Stomach (tissue), 9 donors: Measurements from ENCODE around the gene AK5. TPM values are rescaled to one million over a fixed set of nuclear protein-coding genes. Genes with fewer than 3 reads are reported as not detected.

Source experiments
- DNase-seq, 2 donors: peaks; one replicate each; pipeline versions ENCODE4 v3.0.0 to v3.0.0-alpha.2; 2013 to 2019
- H3K27ac ChIP-seq, 5 donors: fragments of 200-600 bp in 4 of 5; sonication (generic) in 4 of 5; one replicate each; pipeline ENCODE4 v1.5.1; 2013 to 2019; ENCODE audit warnings: mild to moderate bottlenecking in 1 of 5, moderate library complexity in 1 of 5
- H3K27me3 ChIP-seq, 3 donors: fragments of 200-600 bp; sonication (generic); one replicate each; pipeline ENCODE4 v1.5.1; 2017 to 2019; ENCODE audit warnings: mixed run types in 1 of 3
- H3K36me3 ChIP-seq, 4 donors: fragments of 200-600 bp; sonication (generic); 1 replicate in 3 of 4; 2 replicates in 1 of 4; pipeline ENCODE4 v1.5.1; 2016 to 2019
- H3K4me1 ChIP-seq, 4 donors: fragments of 200-600 bp; sonication (generic); one replicate each; pipeline ENCODE4 v1.5.1; 2016 to 2019
- H3K4me3 ChIP-seq, 4 donors: fragments of 200-600 bp; sonication (generic) in 3 of 4; one replicate each; pipeline ENCODE4 v1.5.1; 2016 to 2019; ENCODE audit warnings: mild to moderate bottlenecking in 1 of 4
- H3K9me3 ChIP-seq, 4 donors: fragments of 200-600 bp; sonication (generic); one replicate each; pipeline ENCODE4 v1.5.1; 2016 to 2019
- EP300 ChIP-seq: sonication (generic); formaldehyde crosslinking; IDR thresholded peaks from one replicate; pipeline ENCODE4 v1.6.1; 2017; ENCODE audit warnings: antibody characterized with exemption
- POLR2A ChIP-seq, 4 donors: fragments of 450-650 bp; IDR thresholded peaks; one replicate each; pipeline ENCODE4 v1.6.1; 2016; ENCODE audit warnings: antibody characterized with exemption in 4 of 4, control low read depth in 2 of 4, mild to moderate bottlenecking in 1 of 4, moderate library complexity in 1 of 4
- POLR2AphosphoS5 ChIP-seq, 3 donors: sonication (generic); formaldehyde crosslinking; IDR thresholded peaks; one replicate each; pipeline ENCODE4 v1.6.1; 2016; ENCODE audit warnings: antibody characterized with exemption in 3 of 3
- WGBS, 5 donors: extraction: QIAGEN DNeasy Blood & Tissue Kit in 3 of 5; methylation state at CpG; one replicate each; pipeline versions ENCODE4 v1.1.5 to v1.1.7; 2013 to 2018; 5-methylcytosine and 5-hydroxymethylcytosine counted together
- intact Hi-C: fragments of 100-400 bp; cut with DNase I; formaldehyde crosslinking; loops from one replicate; pipeline ENCODE4 v1.15.1; 2023; ENCODE audit warnings: low total_unique reads
- polyA plus RNA-seq, 3 donors: library from polyadenylated mRNA; stranded (reverse); fragments of 200-250 nt; gene quantifications; one replicate each; pipeline ENCODE4 v1.2.3, GENCODE V29; 2013
- total RNA-seq, 5 donors: library from RNA; depleted of rRNA; stranded (reverse); fragments of >200 nt; gene quantifications; one replicate each; pipeline versions ENCODE4 v1.1.0 to v1.2.3, GENCODE V29; 2014 to 2016
- TF ChIP-seq, protein P1 (sequence below), 7 experiments: fragments of 450-650 bp in 4 of 7; fragments of 200-600 bp in 3 of 7; sonication (generic) in 3 of 7; IDR thresholded peaks; one replicate each; pipeline ENCODE4 v1.5.1; 2016 to 2019; ENCODE audit warnings: antibody characterized with exemption in 7 of 7, control low read depth in 2 of 7, mild to moderate bottlenecking in 1 of 7
- donor health status: healthy with polysubstance abuse.
- donor health status: Bipolar disorder and iron deficiency.
- donor health status: healthy.

The AK5 gene
- total and polyA plus RNA-seq, 8 donors = 0.23 to 5.0 (median 1.3) TPM; not detected in 3

DNA sequence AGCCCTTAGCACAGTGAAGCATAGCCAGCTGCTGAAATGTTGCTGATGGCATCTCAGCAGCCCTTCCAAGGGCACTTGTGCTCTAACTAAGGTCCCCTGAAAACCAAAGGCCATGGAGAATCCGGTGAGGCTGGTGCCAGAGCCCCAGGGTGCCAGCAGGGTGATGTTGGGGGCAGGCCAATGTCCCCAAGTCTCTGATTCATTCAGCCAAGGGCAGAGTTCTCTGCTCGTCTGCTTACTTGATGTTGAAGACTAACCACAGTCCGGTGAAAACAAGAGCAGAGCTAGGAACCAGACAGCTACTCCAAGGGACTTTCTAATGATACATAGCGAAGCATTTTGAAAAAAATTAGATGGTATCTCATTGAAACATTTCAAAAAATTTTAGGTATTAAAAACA is 250.8 kb downstream of the AK5 start:
- Histone ChIP-seq H3K9me3 (no peaks in the 10 kb centered on the region), H3K36me3 (no peaks in the 10 kb centered on the region), H3K27ac (no peak overlapping the region), H3K4me3 (no peak overlapping the region), H3K4me1 (peaks cover 0 to 11% (median 4%) of the 10 kb centered on the region in 4 donors), H3K27me3 (no peaks in the 10 kb centered on the region)
- DNase-seq = no peak
- WGBS, 5 donors = 79 to 91% (median 86%) methylated on average over 4 of the region's 4 CpGs
- intact Hi-C loops = loop anchor here (10.0 kb wide), 1 partner anchor 378 kb away; no protein-coding TSS in a partner anchor
- TF ChIP-seq POLR2AphosphoS5 (IDR thresholded peaks at IDR 0.05) = no peak
- TF ChIP-seq, protein P1, sequence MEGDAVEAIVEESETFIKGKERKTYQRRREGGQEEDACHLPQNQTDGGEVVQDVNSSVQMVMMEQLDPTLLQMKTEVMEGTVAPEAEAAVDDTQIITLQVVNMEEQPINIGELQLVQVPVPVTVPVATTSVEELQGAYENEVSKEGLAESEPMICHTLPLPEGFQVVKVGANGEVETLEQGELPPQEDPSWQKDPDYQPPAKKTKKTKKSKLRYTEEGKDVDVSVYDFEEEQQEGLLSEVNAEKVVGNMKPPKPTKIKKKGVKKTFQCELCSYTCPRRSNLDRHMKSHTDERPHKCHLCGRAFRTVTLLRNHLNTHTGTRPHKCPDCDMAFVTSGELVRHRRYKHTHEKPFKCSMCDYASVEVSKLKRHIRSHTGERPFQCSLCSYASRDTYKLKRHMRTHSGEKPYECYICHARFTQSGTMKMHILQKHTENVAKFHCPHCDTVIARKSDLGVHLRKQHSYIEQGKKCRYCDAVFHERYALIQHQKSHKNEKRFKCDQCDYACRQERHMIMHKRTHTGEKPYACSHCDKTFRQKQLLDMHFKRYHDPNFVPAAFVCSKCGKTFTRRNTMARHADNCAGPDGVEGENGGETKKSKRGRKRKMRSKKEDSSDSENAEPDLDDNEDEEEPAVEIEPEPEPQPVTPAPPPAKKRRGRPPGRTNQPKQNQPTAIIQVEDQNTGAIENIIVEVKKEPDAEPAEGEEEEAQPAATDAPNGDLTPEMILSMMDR (IDR thresholded peaks at IDR 0.05) = no peak
- no peak for TF ChIP-seq POLR2A (IDR thresholded peaks at IDR 0.05)
- TF ChIP-seq EP300 = no peak

DNA sequence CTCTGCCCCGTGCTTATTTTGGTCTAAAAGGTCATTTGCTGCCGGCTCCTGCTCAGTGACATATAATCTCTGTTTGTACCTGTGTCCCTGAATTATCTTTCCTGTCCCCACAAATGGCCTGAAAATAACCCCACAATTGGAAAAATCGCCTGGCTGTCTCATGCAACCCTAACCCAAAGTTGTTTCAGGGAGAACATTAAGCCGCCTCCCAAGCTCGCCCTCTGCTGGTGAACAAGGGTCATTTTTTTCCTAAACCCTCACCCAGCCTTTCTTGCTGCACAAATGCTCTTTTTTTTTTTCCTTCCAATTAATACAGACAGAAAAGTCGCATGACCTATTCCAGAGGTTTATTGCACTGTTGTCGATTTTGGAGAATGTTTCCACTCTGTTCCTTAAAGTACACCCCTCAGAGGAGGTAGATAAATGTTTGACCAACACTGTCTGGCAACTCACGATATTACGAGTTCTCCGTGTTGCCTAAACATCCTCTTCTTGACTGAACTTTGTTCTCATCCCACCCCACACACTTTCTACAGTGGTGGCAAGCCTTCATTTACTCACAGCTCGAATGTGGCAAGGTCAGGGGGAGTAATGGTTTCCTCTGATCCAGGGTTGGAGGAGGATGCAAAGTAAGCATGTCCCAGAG is 252.0 kb downstream of the AK5 start:
- WGBS, 5 donors = 31 to 38% (median 33%) methylated on average over 11 of the region's 11 CpGs
- Histone ChIP-seq H3K27ac (no peak overlapping the region), H3K4me1 (peaks cover 0 to 16% (median 4%) of the 10 kb centered on the region in 4 donors), H3K4me3 (peak overlapping the region in 1 of 4 donors; percentile 13), H3K27me3 (no peaks in the 10 kb centered on the region), H3K36me3 (no peaks in the 10 kb centered on the region), H3K9me3 (no peaks in the 10 kb centered on the region)
- intact Hi-C loops = loop anchor here (10.0 kb wide), 1 partner anchor 379 kb away; no protein-coding TSS in a partner anchor
- TF ChIP-seq POLR2A (IDR thresholded peaks at IDR 0.05) = no peak
- no peak for TF ChIP-seq EP300
- TF ChIP-seq, protein P1 (IDR thresholded peaks at IDR 0.05) = peak in 5 of 7 experiments; percentile 65 to 87 (median 83)
- peak in 1 of 3 donors; percentile 7 for TF ChIP-seq POLR2AphosphoS5 (IDR thresholded peaks at IDR 0.05)
- DNase-seq = peak; percentile 56 to 87

DNA sequence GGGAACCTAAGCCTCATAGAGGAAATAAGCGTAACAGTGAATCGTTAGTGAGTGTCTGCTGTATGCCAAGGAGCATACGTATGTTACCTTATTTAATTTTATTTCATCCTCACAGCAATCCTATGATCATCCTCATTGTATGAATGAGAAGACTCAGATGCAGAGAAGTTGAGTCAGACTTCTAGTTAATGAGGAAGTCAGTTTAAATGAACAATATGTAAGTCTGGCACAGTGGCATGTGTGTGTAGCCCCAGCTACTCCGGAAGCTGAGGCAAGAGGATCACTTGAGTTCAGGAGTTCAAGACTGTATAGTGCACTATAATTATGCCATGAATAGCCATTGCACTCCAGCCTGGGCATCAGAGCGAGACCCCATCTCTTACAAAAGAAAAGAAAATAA is 252.6 kb downstream of the AK5 start:
- Histone ChIP-seq H3K27me3 (no peaks in the 10 kb centered on the region), H3K27ac (no peak overlapping the region), H3K9me3 (no peaks in the 10 kb centered on the region), H3K4me3 (no peak overlapping the region), H3K4me1 (peaks cover 0 to 23% (median 8%) of the 10 kb centered on the region in 4 donors), H3K36me3 (no peaks in the 10 kb centered on the region)
- intact Hi-C loops = loop anchor here (10.0 kb wide), 1 partner anchor 380 kb away; no protein-coding TSS in a partner anchor
- DNase-seq = no peak
- 82 to 89% (median 86%) methylated on average over 5 of the region's 5 CpGs for WGBS, 5 donors
- TF ChIP-seq, protein P1 (IDR thresholded peaks at IDR 0.05) = no peak
- TF ChIP-seq POLR2A (IDR thresholded peaks at IDR 0.05) (no peak), POLR2AphosphoS5 (IDR thresholded peaks at IDR 0.05) (no peak), EP300 (no peak)

DNA sequence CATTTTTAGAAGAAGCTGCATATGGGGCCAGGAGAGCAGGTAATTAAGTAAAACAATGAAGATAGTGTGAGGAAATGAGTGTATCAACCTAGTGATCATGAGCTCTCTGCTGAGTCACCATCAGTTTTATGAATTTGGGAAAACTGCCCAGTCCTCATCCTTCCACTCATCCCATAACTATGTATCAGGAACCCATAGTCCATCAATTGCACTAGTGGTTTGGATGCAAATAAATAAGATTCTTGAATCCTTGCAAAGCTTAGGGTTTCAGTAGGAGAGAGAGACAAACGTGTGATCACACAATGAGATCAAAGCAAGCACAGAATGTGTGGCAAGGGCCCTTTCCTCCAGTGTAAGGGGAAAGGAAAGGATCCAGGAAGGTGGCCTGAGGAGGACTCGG is 255.0 kb downstream of the AK5 start:
- DNase-seq = no peak
- TF ChIP-seq EP300 (no peak), POLR2A (IDR thresholded peaks at IDR 0.05) (no peak), POLR2AphosphoS5 (IDR thresholded peaks at IDR 0.05) (no peak)
- TF ChIP-seq, protein P1 (IDR thresholded peaks at IDR 0.05) = no peak
- no peak overlapping the region for H3K4me3 ChIP-seq
- no peaks in the 10 kb centered on the region for H3K27me3 ChIP-seq
- H3K4me1 ChIP-seq = peaks cover 0 to 33% (median 14%) of the 10 kb centered on the region in 4 donors
- 56 to 70% (median 63%) methylated on average over 2 of the region's 2 CpGs for WGBS, 5 donors
- H3K36me3 ChIP-seq = no peaks in the 10 kb centered on the region
- intact Hi-C loops = loop anchor here (10.0 kb wide), 1 partner anchor 382 kb away; no protein-coding TSS in a partner anchor
- H3K9me3 ChIP-seq = no peaks in the 10 kb centered on the region
- no peak overlapping the region for H3K27ac ChIP-seq
